BJ (cell line): ENCODE measurements around the gene SCFD2. TPM values are rescaled to one million over a fixed set of nuclear protein-coding genes. Genes with fewer than 3 reads are reported as not detected.

Source experiments
- CTCF ChIA-PET: fragments of 350-600 bp; formaldehyde crosslinking; extraction: SDS; loops from one replicate; lab custom pipeline; 2021; ENCODE audit warnings: antibody characterized with exemption, inconsistent platforms; lab: Yijun Ruan, JAX
- POLR2A ChIA-PET: fragments of 300-600 bp; sonication (Branson Sonifier 250); formaldehyde crosslinking; extraction: SDS; loops from one replicate; lab custom pipeline; 2021; ENCODE audit warnings: antibody characterized with exemption; lab: Charles Lee
- DNase-seq: peaks from one replicate; pipeline ENCODE4 v3.0.0-alpha.2; 2011; ENCODE audit warnings: low read depth
- H3K27me3 ChIP-seq: 2 replicates; pipeline ENCODE4 v1.6.0; 2011; ENCODE audit warnings: low read length; ENCODE audit not compliant: control insufficient read depth, insufficient read depth
- H3K36me3 ChIP-seq: 2 replicates; pipeline ENCODE4 v1.5.1; 2011; ENCODE audit warnings: low read length; ENCODE audit not compliant: control insufficient read depth, insufficient read depth
- H3K4me3 ChIP-seq: 2 replicates; pipeline ENCODE4 v1.5.1; 2011; ENCODE audit warnings: low read depth, mild to moderate bottlenecking, control low read depth, low read length
- CTCF ChIP-seq: IDR thresholded peaks from 2 replicates; pipeline ENCODE4 v1.5.1; 2011; ENCODE audit warnings: low read depth, mild to moderate bottlenecking, control low read depth, inconsistent platforms, low read length, moderate library complexity; ENCODE audit not compliant: insufficient read depth
- polyA plus RNA-seq: library from polyadenylated mRNA; depleted of rRNA; stranded (reverse); fragments of >200 nt; gene quantifications from 2 replicates; pipeline ENCODE4 v1.2.3, GENCODE V29; 2011

Gene SCFD2
- polyA plus RNA-seq, 1 experiment = 17.4 TPM

GRCh38 chr4:53152467-53152866 lies 213.4 kb downstream of the SCFD2 start:
- CTCF ChIA-PET = no interaction called here
- no peaks in the 10 kb centered on the region for H3K27me3 ChIP-seq

GRCh38 chr4:53151489-53151788 lies 214.4 kb downstream of the SCFD2 start:
- DNase-seq = no peak
- H3K4me3 ChIP-seq = no peak overlapping the region
- H3K27me3 ChIP-seq = no peaks in the 10 kb centered on the region
- TF ChIP-seq CTCF = no peak
- ChIA-PET CTCF (no interaction called here), POLR2A (no interaction called here)
- H3K36me3 ChIP-seq = peaks cover 1% of the 10 kb centered on the region; the same call in 1 of the 2 replicates

More at GRCh38 chr4:53152467-53152866, 213.4 kb downstream of the SCFD2 start:
- H3K36me3 ChIP-seq = peaks cover 1% of the 10 kb centered on the region; the same call in 1 of the 2 replicates
- POLR2A ChIA-PET = no interaction called here
- no peak for DNase-seq
- TF ChIP-seq CTCF = no peak
- H3K4me3 ChIP-seq = no peak overlapping the region

- no peak for TF ChIP-seq CTCF
- Histone ChIP-seq H3K36me3 (peaks cover 1% of the 10 kb centered on the region; the same call in 1 of the 2 replicates), H3K4me3 (no peak overlapping the region), H3K27me3 (no peaks in the 10 kb centered on the region)
- no peak for DNase-seq
- POLR2A ChIA-PET = no interaction called here
- CTCF ChIA-PET = no interaction called here
Observed at GRCh38 chr4:53150631-53151488, 215.0 kb downstream of the SCFD2 start.

- DNase-seq = no peak
- ChIA-PET POLR2A (no interaction called here), CTCF (no interaction called here)
Observed at GRCh38 chr4:53147711-53148110, 218.2 kb downstream of the SCFD2 start.

GRCh38 chr4:53147197-53147596 lies 218.7 kb downstream of the SCFD2 start:
- DNase-seq = no peak
- Histone ChIP-seq H3K36me3 (0 out of 2 replicates have a peak, but pooled peaks cover 1% of the 10 kb centered on the region), H3K4me3 (no peak overlapping the region), H3K27me3 (no peaks in the 10 kb centered on the region)
- TF ChIP-seq CTCF = no peak
- ChIA-PET CTCF (no interaction called here), POLR2A (no interaction called here)

More at GRCh38 chr4:53147711-53148110, 218.2 kb downstream of the SCFD2 start:
- H3K4me3 ChIP-seq = no peak overlapping the region
- 0 out of 2 replicates have a peak, but pooled peaks cover 1% of the 10 kb centered on the region for H3K36me3 ChIP-seq
- no peaks in the 10 kb centered on the region for H3K27me3 ChIP-seq
- no peak for TF ChIP-seq CTCF
